ENCODE results near the gene UPK2. TPM values are rescaled to one million over a fixed set of nuclear protein-coding genes. Genes with fewer than 3 reads are reported as not detected.
"Not testable (repeated sequence)": the region's sequence is repeated elsewhere in the genome, so short reads cannot be mapped to it uniquely, and the experiment has no call there.

Gene UPK2
- total RNA-seq, 2 experiments from 2014 or later, result 0.28 to 0.34 TPM

DNA sequence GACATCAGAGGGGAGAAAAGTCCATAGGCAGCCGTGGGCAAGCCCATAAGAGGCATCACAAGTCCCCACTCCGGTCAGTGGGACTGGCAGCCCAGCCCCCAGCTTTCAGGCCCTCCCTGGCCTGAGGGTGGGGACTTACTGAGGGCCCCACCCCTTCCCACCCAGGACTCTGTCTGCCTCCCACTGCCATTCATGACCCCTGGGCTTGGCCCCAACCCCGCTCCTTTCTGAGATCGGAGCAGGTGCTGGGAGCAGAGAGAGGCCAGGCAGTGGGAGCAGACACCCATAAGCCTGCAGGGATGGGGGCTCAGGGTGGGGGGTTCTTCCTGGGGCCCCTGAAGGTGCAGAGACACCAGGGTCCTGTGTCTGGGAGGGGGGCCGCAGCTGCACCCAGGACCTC, 5.1 kb downstream of the UPK2 start:
- no peaks in the 10 kb centered on the region for H3K9me2 ChIP-seq (ENCODE audit: insufficient read depth, low read length)
- no peak for DNase-seq (ENCODE audit: low spot score)
- CTCF ChIA-PET (ENCODE audit: unreplicated experiment), result no interaction called here
- BruUV-seq (replicated peaks), result no TSS peak
- no peaks in the 10 kb centered on the region for H3K4me1 ChIP-seq (ENCODE audit: insufficient read depth, low read length, poor library complexity, severe bottlenecking)
- no peak overlapping the region for H2AFZ ChIP-seq (ENCODE audit: low read length)
- no peaks in the 10 kb centered on the region for H3K9me3 ChIP-seq (ENCODE audit: low read length)
- H4K20me1 ChIP-seq (ENCODE audit: insufficient read depth, low read length), result no peaks in the 10 kb centered on the region
- H3K4me3 ChIP-seq (ENCODE audit: low read depth, low read length, poor library complexity, severe bottlenecking), result no peak overlapping the region
- no peak overlapping the region for H3K27ac ChIP-seq (ENCODE audit: low read depth, low read length, poor library complexity, severe bottlenecking)
- no peak overlapping the region for H3K4me2 ChIP-seq (ENCODE audit: low read length)
- no peaks in the 10 kb centered on the region for H3K36me3 ChIP-seq (ENCODE audit: insufficient read depth, low read length)
- no peak for TF ChIP-seq EZH2phosphoT487 (IDR thresholded peaks at IDR 0.05; ENCODE audit: borderline replicate concordance, low read depth, low read length)
- TF ChIP-seq, protein P1, sequence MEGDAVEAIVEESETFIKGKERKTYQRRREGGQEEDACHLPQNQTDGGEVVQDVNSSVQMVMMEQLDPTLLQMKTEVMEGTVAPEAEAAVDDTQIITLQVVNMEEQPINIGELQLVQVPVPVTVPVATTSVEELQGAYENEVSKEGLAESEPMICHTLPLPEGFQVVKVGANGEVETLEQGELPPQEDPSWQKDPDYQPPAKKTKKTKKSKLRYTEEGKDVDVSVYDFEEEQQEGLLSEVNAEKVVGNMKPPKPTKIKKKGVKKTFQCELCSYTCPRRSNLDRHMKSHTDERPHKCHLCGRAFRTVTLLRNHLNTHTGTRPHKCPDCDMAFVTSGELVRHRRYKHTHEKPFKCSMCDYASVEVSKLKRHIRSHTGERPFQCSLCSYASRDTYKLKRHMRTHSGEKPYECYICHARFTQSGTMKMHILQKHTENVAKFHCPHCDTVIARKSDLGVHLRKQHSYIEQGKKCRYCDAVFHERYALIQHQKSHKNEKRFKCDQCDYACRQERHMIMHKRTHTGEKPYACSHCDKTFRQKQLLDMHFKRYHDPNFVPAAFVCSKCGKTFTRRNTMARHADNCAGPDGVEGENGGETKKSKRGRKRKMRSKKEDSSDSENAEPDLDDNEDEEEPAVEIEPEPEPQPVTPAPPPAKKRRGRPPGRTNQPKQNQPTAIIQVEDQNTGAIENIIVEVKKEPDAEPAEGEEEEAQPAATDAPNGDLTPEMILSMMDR (conservative IDR thresholded peaks at IDR 0.05; ENCODE audit: low read length), result no peak
- H3K79me2 ChIP-seq (ENCODE audit: insufficient read depth, low read depth, low read length), result no peaks in the 10 kb centered on the region
- intact Hi-C loops (cut with micrococcal nuclease; ENCODE audit: unreplicated experiment), result no loop called here
- POLR2A ChIA-PET, result interaction anchor here (0.6 kb wide), 1 partner anchor 25 kb away, joined by 5 read pairs; no protein-coding TSS in a partner anchor

DNA sequence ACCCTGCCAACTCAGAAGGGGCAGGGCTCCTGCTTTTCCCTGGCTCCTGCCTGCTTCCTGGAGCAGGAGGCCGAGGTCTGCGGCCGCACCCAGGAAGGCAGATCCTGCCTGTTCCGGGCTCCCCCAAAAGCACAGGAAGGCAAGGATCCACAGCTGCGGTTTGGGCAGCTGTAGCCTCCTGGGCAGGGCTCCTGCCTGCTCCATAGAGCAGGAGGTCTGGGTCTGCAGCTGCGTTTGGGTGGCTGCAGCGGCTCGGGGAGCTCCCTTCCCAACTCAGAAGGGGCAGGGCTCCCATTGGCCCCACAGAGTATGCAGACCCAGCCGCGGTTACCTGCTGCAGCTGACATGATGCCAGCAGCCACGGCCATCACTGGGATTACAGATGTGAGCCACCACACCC, 5.5 kb downstream of the UPK2 start:
- Histone ChIP-seq H3K4me1 (ENCODE audit: insufficient read depth, low read length, poor library complexity, severe bottlenecking) (no peaks in the 10 kb centered on the region), H3K36me3 (ENCODE audit: insufficient read depth, low read length) (no peaks in the 10 kb centered on the region), H2AFZ (ENCODE audit: low read length) (no peak overlapping the region), H4K20me1 (ENCODE audit: insufficient read depth, low read length) (no peaks in the 10 kb centered on the region), H3K27ac (ENCODE audit: low read depth, low read length, poor library complexity, severe bottlenecking) (no peak overlapping the region), H3K4me3 (ENCODE audit: low read depth, low read length, poor library complexity, severe bottlenecking) (no peak overlapping the region), H3K9me3 (ENCODE audit: low read length) (no peaks in the 10 kb centered on the region), H3K79me2 (ENCODE audit: insufficient read depth, low read depth, low read length) (no peaks in the 10 kb centered on the region), H3K4me2 (ENCODE audit: low read length) (no peak overlapping the region), H3K9me2 (ENCODE audit: insufficient read depth, low read length) (no peaks in the 10 kb centered on the region)
- ChIA-PET CTCF (ENCODE audit: unreplicated experiment) (no interaction called here), POLR2A (interaction anchor here (0.6 kb wide), 1 partner anchor 54 kb away, joined by 3 read pairs; no protein-coding TSS in a partner anchor)
- no TSS peak for BruUV-seq (replicated peaks)
- TF ChIP-seq EZH2phosphoT487 (IDR thresholded peaks at IDR 0.05; ENCODE audit: borderline replicate concordance, low read depth, low read length), result no peak
- TF ChIP-seq, protein P1 (conservative IDR thresholded peaks at IDR 0.05; ENCODE audit: low read length), result no peak
- intact Hi-C loops (cut with micrococcal nuclease; ENCODE audit: unreplicated experiment), result no loop called here
- DNase-seq (ENCODE audit: low spot score), result no peak

DNA sequence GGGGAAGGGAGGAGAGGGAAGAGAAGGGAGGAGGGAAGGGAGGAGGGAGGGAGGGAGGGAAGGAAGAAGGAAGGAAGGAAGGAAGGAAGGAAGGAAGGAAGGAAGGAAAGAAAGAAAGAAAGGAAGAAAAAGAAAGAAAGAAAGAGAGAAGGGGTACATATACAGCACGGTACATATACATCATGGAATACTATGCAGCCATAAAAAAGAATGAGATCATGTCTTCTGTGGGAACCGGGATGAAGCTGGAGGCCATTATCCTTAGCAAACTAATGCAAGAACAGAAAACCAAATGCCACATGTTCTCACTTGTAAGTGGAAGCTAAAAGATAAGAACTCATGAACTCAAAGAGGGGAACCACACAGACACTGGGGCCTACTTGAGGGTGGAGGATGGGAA, 13.4 kb downstream of the UPK2 start:
- POLR2A ChIA-PET; H3K4me2 ChIP-seq (ENCODE audit: low read length); CTCF ChIA-PET (ENCODE audit: unreplicated experiment); H3K36me3 ChIP-seq (ENCODE audit: insufficient read depth, low read length); H3K9me3 ChIP-seq (ENCODE audit: low read length); H3K79me2 ChIP-seq (ENCODE audit: insufficient read depth, low read depth, low read length); H4K20me1 ChIP-seq (ENCODE audit: insufficient read depth, low read length); H3K9me2 ChIP-seq (ENCODE audit: insufficient read depth, low read length); H3K4me3 ChIP-seq (ENCODE audit: low read depth, low read length, poor library complexity, severe bottlenecking); BruUV-seq (replicated peaks); intact Hi-C loops (cut with micrococcal nuclease; ENCODE audit: unreplicated experiment); H2AFZ ChIP-seq (ENCODE audit: low read length); DNase-seq (ENCODE audit: low spot score); H3K27ac ChIP-seq (ENCODE audit: low read depth, low read length, poor library complexity, severe bottlenecking); H3K4me1 ChIP-seq (ENCODE audit: insufficient read depth, low read length, poor library complexity, severe bottlenecking): not testable (repeated sequence)

All from OCI-LY7 (cell line).